T-helper 17 cell (primary cell): Measurements from ENCODE around the gene MMP20. TPM values are rescaled to one million over a fixed set of nuclear protein-coding genes. Genes with fewer than 3 reads are reported as not detected.

Experiments
- ATAC-seq: fragments of 150-1000 bp; cut with Tn5 transposase; 2 replicates; pipeline ENCODE4 v1.10.0; 2021; ENCODE audit warnings: mild to moderate bottlenecking, moderate library complexity
- DNase-seq, 3 donors: peaks; one replicate each; pipeline versions ENCODE4 v3.0.0 to v3.0.0-alpha.2; 2020 to 2021
- H3K9me3 ChIP-seq: one replicate; pipeline ENCODE4 v1.7.0; 2013; ENCODE audit warnings: low read length, mild to moderate bottlenecking; ENCODE audit not compliant: control insufficient read depth, poor library complexity, severe bottlenecking
- H3K27ac Mint-ChIP-seq: one replicate; pipeline ENCODE4 v1.8.0; 2022; ENCODE audit warnings: mild to moderate bottlenecking, moderate library complexity, mixed read lengths
- H3K27me3 Mint-ChIP-seq: one replicate; pipeline ENCODE4 v1.8.0; 2022; ENCODE audit warnings: mixed read lengths
- H3K36me3 Mint-ChIP-seq: one replicate; pipeline ENCODE4 v1.8.0; 2022; ENCODE audit warnings: low read depth, mixed read lengths
- H3K4me1 Mint-ChIP-seq: one replicate; pipeline ENCODE4 v1.8.0; 2022; ENCODE audit warnings: mild to moderate bottlenecking, mixed read lengths
- H3K4me3 Mint-ChIP-seq: one replicate; pipeline ENCODE4 v1.8.0; 2022; ENCODE audit warnings: mild to moderate bottlenecking, moderate library complexity, mixed read lengths
- total RNA-seq, 4 donors: library from RNA in 2 of 4; stranded (reverse) in 2 of 4; gene quantifications; one replicate each; pipeline ENCODE4 v1.2.3 and lab custom pipeline; 2022 to 2026

The MMP20 gene
- total RNA-seq, 2 donors from 2014 or later, result not detected

DNA sequence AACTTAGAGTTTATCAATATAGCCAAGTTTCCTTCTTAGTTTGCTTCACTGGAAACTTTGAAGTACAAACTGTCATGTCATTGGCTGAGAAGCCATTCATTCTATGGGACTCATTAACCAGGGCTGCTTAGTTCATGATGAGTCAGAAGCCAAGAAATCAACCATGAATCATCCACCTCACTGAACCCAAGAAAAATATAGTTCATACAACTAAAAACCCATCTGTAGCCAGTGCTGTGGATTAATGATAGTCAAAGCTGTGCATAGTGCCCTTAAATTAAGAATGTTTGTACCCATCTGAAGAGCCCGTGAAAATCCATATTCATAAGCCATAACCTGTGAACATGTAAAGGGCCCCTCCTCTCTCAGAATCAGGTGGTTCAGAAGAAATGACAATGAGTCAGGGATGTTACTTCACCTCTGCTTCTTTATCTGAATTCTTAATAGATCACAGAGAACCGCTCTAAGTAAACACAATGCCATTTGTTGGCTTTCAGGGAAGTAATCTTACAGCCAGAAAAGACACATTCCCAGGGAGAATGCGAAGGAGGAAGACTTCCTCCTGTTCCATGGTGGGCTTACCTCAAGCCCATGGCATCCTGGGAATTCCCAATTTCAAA is 25.4 kb downstream of the MMP20 start:
- no peak overlapping the region for H3K4me3 Mint-ChIP-seq

DNA sequence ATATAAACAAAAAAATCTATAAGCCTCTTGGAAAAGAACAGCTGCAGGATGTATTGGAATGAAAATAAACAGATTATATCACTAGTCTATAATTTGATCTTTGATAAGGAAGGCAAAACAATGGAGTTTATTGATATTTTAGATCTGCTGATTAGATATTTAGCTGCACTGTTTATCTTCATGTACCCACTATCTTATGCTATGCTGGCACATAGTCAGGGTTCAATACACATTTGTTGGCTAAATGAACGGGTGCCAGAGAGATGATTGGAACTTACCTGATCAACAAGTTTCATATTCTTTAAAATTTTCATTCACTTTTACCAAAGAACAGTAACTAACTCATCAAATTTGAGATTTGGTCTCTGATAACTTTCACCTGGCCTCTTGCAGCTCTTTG is 26.9 kb downstream of the MMP20 start:
- Mint-ChIP-seq H3K27ac (no peak overlapping the region), H3K27me3 (peaks cover 17% of the 10 kb centered on the region), H3K4me1 (no peaks in the 10 kb centered on the region), H3K36me3 (no peaks in the 10 kb centered on the region), H3K4me3 (no peak overlapping the region)
- DNase-seq (no peak), ATAC-seq (no peak)
- no peaks in the 10 kb centered on the region for H3K9me3 ChIP-seq

More for the DNA sequence above, 25.4 kb downstream of the MMP20 start:
- no peaks in the 10 kb centered on the region for H3K36me3 Mint-ChIP-seq
- no peak for DNase-seq
- peaks cover 24% of the 10 kb centered on the region for H3K27me3 Mint-ChIP-seq
- no peaks in the 10 kb centered on the region for H3K4me1 Mint-ChIP-seq
- peak; percentile 28 for ATAC-seq
- no peaks in the 10 kb centered on the region for H3K9me3 ChIP-seq
- H3K27ac Mint-ChIP-seq, result no peak overlapping the region

GRCh38 chr11:102596578-102596977 is 28.6 kb downstream of the MMP20 start:
- H3K27me3 Mint-ChIP-seq, result peaks cover 13% of the 10 kb centered on the region
- H3K27ac Mint-ChIP-seq, result no peak overlapping the region
- H3K36me3 Mint-ChIP-seq, result no peaks in the 10 kb centered on the region
- ATAC-seq (no peak), DNase-seq (no peak)
- no peaks in the 10 kb centered on the region for H3K4me1 Mint-ChIP-seq
- no peaks in the 10 kb centered on the region for H3K9me3 ChIP-seq
- H3K4me3 Mint-ChIP-seq, result no peak overlapping the region

- peaks cover 2% of the 10 kb centered on the region for H3K36me3 Mint-ChIP-seq
- no peak overlapping the region for H3K27ac Mint-ChIP-seq
- H3K4me3 Mint-ChIP-seq, result no peak overlapping the region
- no peaks in the 10 kb centered on the region for H3K4me1 Mint-ChIP-seq
- ATAC-seq (no peak), DNase-seq (no peak)
- no peaks in the 10 kb centered on the region for H3K9me3 ChIP-seq
- peaks cover 6% of the 10 kb centered on the region for H3K27me3 Mint-ChIP-seq
Observed at GRCh38 chr11:102592634-102593581, 32.2 kb downstream of the MMP20 start.

DNA sequence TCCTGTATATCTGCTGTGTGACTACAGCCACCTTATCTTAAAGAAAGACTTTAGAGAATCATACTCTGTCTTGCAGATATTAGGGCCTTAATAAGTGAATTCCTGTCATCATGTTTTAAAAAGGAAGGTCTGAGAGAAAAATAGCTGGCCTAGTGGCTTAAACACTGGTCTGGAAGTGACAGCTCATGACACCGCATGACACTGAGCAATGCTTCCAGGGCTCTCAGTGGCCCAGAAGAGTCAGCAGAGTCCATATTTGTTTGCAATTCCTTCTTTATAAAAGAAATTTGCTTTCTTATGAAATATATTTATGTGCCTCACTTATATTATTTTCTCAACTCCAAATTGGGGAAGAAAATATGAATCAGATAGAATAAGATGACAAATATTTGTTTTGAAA is 33.0 kb downstream of the MMP20 start:
- no peak for ATAC-seq
- DNase-seq, result no peak
- H3K4me1 Mint-ChIP-seq, result no peaks in the 10 kb centered on the region
- H3K27me3 Mint-ChIP-seq, result peaks cover 6% of the 10 kb centered on the region
- H3K36me3 Mint-ChIP-seq, result peaks cover 3% of the 10 kb centered on the region
- H3K9me3 ChIP-seq, result no peaks in the 10 kb centered on the region
- H3K4me3 Mint-ChIP-seq, result no peak overlapping the region
- no peak overlapping the region for H3K27ac Mint-ChIP-seq

DNA sequence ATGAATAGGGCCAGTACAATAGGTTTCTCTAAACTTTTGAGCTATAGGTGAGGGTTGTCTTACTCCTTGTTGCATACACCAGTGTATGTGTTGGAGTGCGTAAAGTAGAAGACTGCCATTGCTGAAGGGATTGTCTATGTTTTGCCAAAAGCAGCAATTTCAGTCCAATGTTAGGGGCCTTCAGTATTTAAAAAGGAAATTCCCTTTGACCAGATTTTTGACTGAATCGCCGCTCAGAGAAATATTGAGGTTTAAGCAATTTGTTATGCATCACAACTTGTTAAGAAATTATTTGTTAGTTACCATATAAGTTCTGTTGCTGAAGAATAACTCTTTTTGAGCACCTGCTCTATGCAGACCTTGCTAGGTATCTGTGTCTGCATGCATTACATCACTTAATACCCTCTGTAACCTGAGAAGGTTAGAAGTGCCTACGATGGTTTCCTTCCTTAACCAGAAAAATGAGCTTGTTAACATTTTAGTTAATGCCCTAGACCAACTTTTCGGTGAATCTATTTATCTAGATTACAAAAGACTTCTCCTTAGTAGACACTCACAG is 33.9 kb downstream of the MMP20 start:
- Mint-ChIP-seq H3K27ac (no peak overlapping the region), H3K36me3 (peaks cover 4% of the 10 kb centered on the region), H3K4me1 (no peaks in the 10 kb centered on the region), H3K4me3 (no peak overlapping the region), H3K27me3 (peaks cover 6% of the 10 kb centered on the region)
- no peaks in the 10 kb centered on the region for H3K9me3 ChIP-seq
- ATAC-seq (no peak), DNase-seq (no peak)

DNA sequence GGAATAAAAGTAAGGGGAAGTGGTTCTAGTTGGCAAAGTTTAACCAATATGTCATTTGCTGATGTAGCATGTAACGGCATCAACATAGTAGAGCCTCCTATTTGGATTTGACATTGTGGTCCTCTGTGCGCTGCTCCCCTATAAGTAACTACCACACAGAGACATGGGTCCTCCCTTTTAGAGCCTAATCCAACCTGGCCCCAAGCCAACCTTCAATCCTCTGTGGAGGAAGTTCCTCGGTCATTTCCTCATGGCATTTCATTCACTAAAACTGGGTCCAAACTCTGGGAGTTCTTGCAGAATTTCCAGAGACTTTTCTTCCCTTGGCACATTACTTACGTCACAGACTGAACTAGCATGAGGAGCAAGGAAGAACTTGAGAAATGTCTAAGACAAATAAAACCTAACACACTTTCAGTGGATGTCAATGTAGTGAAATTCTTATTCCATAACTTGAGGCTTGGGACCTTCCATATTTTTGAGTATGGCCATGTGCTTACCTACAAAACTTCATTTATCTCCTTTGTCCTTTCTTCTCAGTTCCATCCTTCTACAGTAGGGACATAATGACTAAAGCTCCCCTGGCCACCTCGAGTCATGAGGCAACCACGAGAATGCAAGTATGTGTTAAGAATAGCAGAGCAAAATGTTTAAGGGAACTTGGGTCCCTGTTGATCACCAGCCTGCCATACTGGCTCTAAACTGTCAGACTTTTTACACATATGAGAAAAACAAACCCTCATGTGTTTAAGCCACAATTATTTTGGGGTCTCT is 34.7 kb downstream of the MMP20 start:
- Mint-ChIP-seq H3K27ac (no peak overlapping the region), H3K36me3 (peaks cover 4% of the 10 kb centered on the region), H3K4me3 (no peak overlapping the region), H3K4me1 (no peaks in the 10 kb centered on the region), H3K27me3 (peaks cover 6% of the 10 kb centered on the region)
- no peak for ATAC-seq
- no peaks in the 10 kb centered on the region for H3K9me3 ChIP-seq
- no peak for DNase-seq

- H3K9me3 ChIP-seq, result no peaks in the 10 kb centered on the region
- DNase-seq (no peak), ATAC-seq (no peak)
- Mint-ChIP-seq H3K4me3 (no peak overlapping the region), H3K4me1 (no peaks in the 10 kb centered on the region), H3K36me3 (peaks cover 4% of the 10 kb centered on the region), H3K27me3 (peaks cover 6% of the 10 kb centered on the region), H3K27ac (no peak overlapping the region)
Observed at GRCh38 chr11:102589047-102589459, 36.1 kb downstream of the MMP20 start.

- ATAC-seq (no peak), DNase-seq (no peak)
- Mint-ChIP-seq H3K4me3 (no peak overlapping the region), H3K27me3 (peaks cover 6% of the 10 kb centered on the region), H3K36me3 (peaks cover 4% of the 10 kb centered on the region), H3K4me1 (no peaks in the 10 kb centered on the region), H3K27ac (no peak overlapping the region)
- no peaks in the 10 kb centered on the region for H3K9me3 ChIP-seq
Observed at GRCh38 chr11:102587722-102588121, 37.4 kb downstream of the MMP20 start.

DNA sequence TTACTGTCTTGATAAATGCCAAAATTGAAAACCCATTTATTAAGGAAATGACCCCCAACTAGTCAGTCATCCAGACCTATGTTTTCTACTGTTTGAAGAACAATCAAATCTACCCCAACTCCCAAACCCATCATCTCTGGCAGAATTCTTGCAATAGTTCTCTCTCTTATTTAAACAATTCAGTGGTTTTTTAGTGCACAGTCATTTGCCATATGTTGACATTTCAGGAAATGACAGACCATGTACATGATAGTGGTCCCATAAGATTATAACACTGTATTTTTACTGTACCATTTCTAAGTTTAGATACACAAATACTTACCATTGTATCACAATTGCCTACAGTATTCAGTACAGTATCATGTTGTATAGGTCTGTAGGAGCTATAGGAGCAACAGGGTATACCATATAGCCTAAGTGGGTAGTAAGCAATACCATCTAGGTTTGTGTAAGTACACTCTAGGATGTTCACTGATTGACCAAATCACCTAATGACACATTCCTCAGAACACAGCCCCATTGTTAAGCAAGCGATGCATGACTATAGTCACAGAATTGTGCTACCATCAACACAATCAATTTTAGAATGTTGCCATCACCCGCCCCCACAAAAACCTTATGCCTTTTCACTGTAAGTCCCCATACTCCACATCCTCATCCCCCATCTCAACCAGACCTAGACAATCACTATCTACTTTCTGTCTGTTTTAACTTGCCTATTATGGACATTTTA is 41.8 kb downstream of the MMP20 start:
- peaks cover 3% of the 10 kb centered on the region for H3K4me1 Mint-ChIP-seq
- DNase-seq, result no peak
- H3K36me3 Mint-ChIP-seq, result peaks cover 2% of the 10 kb centered on the region
- H3K4me3 Mint-ChIP-seq, result no peak overlapping the region
- ATAC-seq, result no peak
- no peak overlapping the region for H3K27ac Mint-ChIP-seq
- no peaks in the 10 kb centered on the region for H3K27me3 Mint-ChIP-seq
- H3K9me3 ChIP-seq, result no peaks in the 10 kb centered on the region

DNA sequence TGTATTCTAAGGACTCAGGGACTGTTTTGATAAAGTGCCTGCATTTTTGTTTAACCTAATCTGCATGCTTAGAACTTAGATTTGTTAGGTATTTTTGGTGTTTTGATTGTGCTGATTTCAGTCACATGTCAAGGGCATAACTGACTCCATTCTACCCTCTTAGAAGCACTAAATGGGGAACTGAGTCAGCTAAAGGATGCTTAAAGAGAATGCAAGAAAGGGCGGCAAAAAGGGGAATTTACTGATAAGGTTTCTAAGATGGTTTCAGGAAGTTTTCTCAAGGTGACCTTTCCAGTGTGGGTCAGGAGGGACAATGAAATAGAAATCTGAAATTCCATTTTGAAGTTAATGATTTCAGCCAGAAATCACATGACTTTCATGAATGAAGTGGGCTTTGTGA is 43.0 kb downstream of the MMP20 start:
- no peak for ATAC-seq
- no peak overlapping the region for H3K4me3 Mint-ChIP-seq
- H3K27ac Mint-ChIP-seq, result no peak overlapping the region
- H3K36me3 Mint-ChIP-seq, result peaks cover 1% of the 10 kb centered on the region
- no peak for DNase-seq
- H3K27me3 Mint-ChIP-seq, result no peaks in the 10 kb centered on the region
- peaks cover 9% of the 10 kb centered on the region for H3K4me1 Mint-ChIP-seq
- no peaks in the 10 kb centered on the region for H3K9me3 ChIP-seq

- Mint-ChIP-seq H3K4me3 (no peak overlapping the region), H3K27ac (no peak overlapping the region), H3K4me1 (peaks cover 14% of the 10 kb centered on the region), H3K36me3 (no peaks in the 10 kb centered on the region), H3K27me3 (no peaks in the 10 kb centered on the region)
- ATAC-seq (no peak), DNase-seq (no peak)
- H3K9me3 ChIP-seq, result no peaks in the 10 kb centered on the region
Observed at GRCh38 chr11:102581066-102581465, 44.1 kb downstream of the MMP20 start.
